Calu3 (cell line): ENCODE data around the gene STK4. TPM values are rescaled to one million over a fixed set of nuclear protein-coding genes. Genes with fewer than 3 reads are reported as not detected.

Experiments used
- BruUV-seq: library from RNA; stranded (reverse); fragments of 400-500 nt; replicated peaks from 2 replicates; lab custom pipeline; 2021; lab: Mats Ljungman, UMichigan
- CTCF ChIA-PET: fragments of 300-600 bp; sonication (Branson Sonifier 250); formaldehyde crosslinking; loops from one replicate; lab custom pipeline; 2022; ENCODE audit warnings: antibody characterized with exemption; lab: Charles Lee
- DNase-seq: peaks from one replicate; pipeline ENCODE4 v3.0.0; 2022
- H3K27ac Mint-ChIP-seq: one replicate; pipeline ENCODE4 v1.8.0; 2022; ENCODE audit warnings: mixed read lengths; ENCODE audit not compliant: unreplicated experiment
- H3K27me3 Mint-ChIP-seq: one replicate; pipeline ENCODE4 v1.8.0; 2022; ENCODE audit warnings: mixed read lengths; ENCODE audit not compliant: unreplicated experiment
- H3K36me3 Mint-ChIP-seq: one replicate; pipeline ENCODE4 v1.8.0; 2022; ENCODE audit warnings: mild to moderate bottlenecking, moderate library complexity, mixed read lengths; ENCODE audit not compliant: insufficient read depth, unreplicated experiment
- H3K4me1 Mint-ChIP-seq: one replicate; pipeline ENCODE4 v1.8.0; 2022; ENCODE audit warnings: mild to moderate bottlenecking, low read depth, mixed read lengths; ENCODE audit not compliant: unreplicated experiment
- H3K4me3 Mint-ChIP-seq: one replicate; pipeline ENCODE4 v1.8.0; 2022; ENCODE audit warnings: mild to moderate bottlenecking, low read depth, moderate library complexity, mixed read lengths; ENCODE audit not compliant: unreplicated experiment
- H3K9me3 Mint-ChIP-seq: one replicate; pipeline ENCODE4 v1.8.0; 2022; ENCODE audit warnings: low read depth, mixed read lengths; ENCODE audit not compliant: unreplicated experiment
- intact Hi-C: fragments of 100-400 bp; cut with micrococcal nuclease; formaldehyde crosslinking; loops from one replicate; pipeline ENCODE4 v1.10.0; 2022; ENCODE audit not compliant: unreplicated experiment
- total RNA-seq: library from RNA; stranded (reverse); gene quantifications from 2 replicates; pipeline ENCODE4 v1.2.3, GENCODE V29; 2022
- TF ChIP-seq, protein P1 (sequence below): fragments of 200-600 bp; IDR thresholded peaks from one replicate; pipeline ENCODE4 v1.8.0; 2022; ENCODE audit warnings: antibody characterized with exemption; ENCODE audit not compliant: unreplicated experiment

Gene STK4
- total RNA-seq, 1 experiment from 2014 or later, result 53.1 TPM

DNA sequence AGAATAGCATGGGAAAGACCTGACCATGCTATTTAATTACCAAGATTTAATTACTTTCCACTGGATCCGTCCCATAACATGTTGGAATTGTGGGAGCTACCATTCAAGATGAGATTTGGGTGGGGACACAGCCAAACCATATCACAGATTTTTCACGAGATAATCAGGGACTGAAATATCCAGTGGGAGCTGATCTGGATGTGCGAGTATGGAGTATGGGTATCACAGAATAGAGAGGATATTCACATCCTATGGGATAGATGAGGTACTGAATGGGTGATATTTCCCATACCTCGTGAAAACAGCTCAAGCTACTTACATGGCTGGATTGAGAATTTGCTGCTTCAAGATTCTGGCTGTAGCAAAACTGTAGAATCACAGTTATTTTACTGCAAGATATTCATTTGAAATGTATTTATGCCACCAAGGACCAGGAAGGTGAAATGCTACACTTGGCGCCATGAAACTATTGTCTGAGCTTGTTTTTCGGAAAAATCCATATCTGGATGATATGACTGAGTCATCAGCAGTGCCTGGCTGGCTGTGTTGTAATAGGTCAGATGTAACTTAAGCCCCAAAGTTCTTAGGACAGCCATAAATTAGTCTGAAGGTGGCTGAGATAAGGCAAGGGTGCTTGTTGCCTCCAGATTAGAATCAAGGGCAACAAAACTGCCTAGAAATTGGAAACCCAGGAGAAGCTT is 104.8 kb downstream of the STK4 start:
- peak; percentile 31 for DNase-seq
- intact Hi-C loops, result loop anchor here (2.0 kb wide), 1 partner anchor 56 kb away; no protein-coding TSS in a partner anchor
- peak overlapping the region; percentile 4 for H3K27ac Mint-ChIP-seq
- no TSS peak for BruUV-seq
- peaks cover 24% of the 10 kb centered on the region for H3K4me1 Mint-ChIP-seq
- TF ChIP-seq, protein P1, sequence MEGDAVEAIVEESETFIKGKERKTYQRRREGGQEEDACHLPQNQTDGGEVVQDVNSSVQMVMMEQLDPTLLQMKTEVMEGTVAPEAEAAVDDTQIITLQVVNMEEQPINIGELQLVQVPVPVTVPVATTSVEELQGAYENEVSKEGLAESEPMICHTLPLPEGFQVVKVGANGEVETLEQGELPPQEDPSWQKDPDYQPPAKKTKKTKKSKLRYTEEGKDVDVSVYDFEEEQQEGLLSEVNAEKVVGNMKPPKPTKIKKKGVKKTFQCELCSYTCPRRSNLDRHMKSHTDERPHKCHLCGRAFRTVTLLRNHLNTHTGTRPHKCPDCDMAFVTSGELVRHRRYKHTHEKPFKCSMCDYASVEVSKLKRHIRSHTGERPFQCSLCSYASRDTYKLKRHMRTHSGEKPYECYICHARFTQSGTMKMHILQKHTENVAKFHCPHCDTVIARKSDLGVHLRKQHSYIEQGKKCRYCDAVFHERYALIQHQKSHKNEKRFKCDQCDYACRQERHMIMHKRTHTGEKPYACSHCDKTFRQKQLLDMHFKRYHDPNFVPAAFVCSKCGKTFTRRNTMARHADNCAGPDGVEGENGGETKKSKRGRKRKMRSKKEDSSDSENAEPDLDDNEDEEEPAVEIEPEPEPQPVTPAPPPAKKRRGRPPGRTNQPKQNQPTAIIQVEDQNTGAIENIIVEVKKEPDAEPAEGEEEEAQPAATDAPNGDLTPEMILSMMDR, result no peak
- no peaks in the 10 kb centered on the region for H3K36me3 Mint-ChIP-seq
- H3K9me3 Mint-ChIP-seq, result peaks cover 6% of the 10 kb centered on the region
- H3K27me3 Mint-ChIP-seq, result no peaks in the 10 kb centered on the region
- H3K4me3 Mint-ChIP-seq, result no peak overlapping the region
- CTCF ChIA-PET, result interaction anchor here (0.6 to 2.4 kb wide), 12 partner anchors 9 to 223 kb away, joined by 3 to 9 read pairs (median 5); no protein-coding TSS in a partner anchor

DNA sequence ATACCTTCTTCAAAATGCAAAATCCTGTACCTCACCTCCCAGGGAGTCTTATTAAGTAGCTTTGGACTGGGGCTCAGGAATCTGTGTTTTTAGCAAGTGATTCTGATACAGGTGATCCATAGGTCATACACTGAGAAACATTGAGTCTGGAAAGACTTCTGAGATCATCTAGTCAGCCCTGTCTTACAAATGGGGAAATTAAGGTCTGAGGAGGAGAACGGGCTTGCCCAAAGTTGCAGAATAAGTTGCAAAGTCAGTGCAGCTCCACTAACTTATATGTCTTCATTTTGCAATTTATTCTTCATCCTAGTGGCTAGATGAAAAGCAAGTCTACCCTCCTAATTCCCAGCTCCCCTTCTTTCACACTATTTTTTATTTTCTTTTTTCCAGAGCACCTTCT is 105.8 kb downstream of the STK4 start:
- Mint-ChIP-seq H3K27me3 (no peaks in the 10 kb centered on the region), H3K27ac (no peak overlapping the region), H3K36me3 (no peaks in the 10 kb centered on the region), H3K4me1 (peaks cover 14% of the 10 kb centered on the region), H3K4me3 (no peak overlapping the region), H3K9me3 (peaks cover 6% of the 10 kb centered on the region)
- TF ChIP-seq, protein P1, result no peak
- no peak for DNase-seq
- BruUV-seq, result no TSS peak
- intact Hi-C loops, result no loop called here
- CTCF ChIA-PET, result interaction anchor here (0.6 to 2.4 kb wide), 6 partner anchors 11 to 222 kb away, joined by 3 to 9 read pairs (median 6); no protein-coding TSS in a partner anchor

GRCh38 chr20:45073221-45073620 is 106.9 kb downstream of the STK4 start:
- Mint-ChIP-seq H3K27me3 (no peaks in the 10 kb centered on the region), H3K36me3 (no peaks in the 10 kb centered on the region), H3K4me3 (no peak overlapping the region), H3K4me1 (peaks cover 8% of the 10 kb centered on the region), H3K9me3 (peaks cover 6% of the 10 kb centered on the region), H3K27ac (no peak overlapping the region)
- TF ChIP-seq, protein P1, result no peak
- intact Hi-C loops, result no loop called here
- DNase-seq, result no peak
- CTCF ChIA-PET, result no interaction called here
- BruUV-seq, result no TSS peak

DNA sequence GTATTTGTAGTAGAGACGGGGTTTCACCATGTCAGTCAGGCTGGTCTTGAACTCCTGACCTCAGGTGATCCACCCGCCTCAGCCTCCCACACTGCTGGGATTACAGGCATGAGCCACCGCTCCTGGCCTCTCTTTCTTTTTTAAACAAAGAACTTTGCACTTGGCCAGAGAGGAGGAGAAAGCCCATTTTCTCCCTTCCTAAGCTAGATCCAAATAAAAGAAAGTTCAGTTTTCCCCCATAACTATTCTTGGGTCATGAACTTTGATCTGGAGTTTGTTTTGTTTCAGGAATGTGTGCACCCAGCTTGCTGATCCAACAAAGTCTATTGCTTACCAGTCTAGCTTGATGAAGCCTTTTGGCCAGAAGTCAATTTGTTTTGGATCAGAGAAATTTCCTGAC is 111.2 kb downstream of the STK4 start:
- BruUV-seq, result no TSS peak
- H3K4me3 Mint-ChIP-seq, result no peak overlapping the region
- TF ChIP-seq, protein P1, result no peak
- intact Hi-C loops, result no loop called here
- no peak for DNase-seq
- no peak overlapping the region for H3K27ac Mint-ChIP-seq
- H3K9me3 Mint-ChIP-seq, result peaks cover 4% of the 10 kb centered on the region
- CTCF ChIA-PET, result interaction anchor here (0.7 kb wide), 1 partner anchor 278 kb away, joined by 3 read pairs; no protein-coding TSS in a partner anchor
- H3K36me3 Mint-ChIP-seq, result peaks cover 6% of the 10 kb centered on the region
- H3K27me3 Mint-ChIP-seq, result no peaks in the 10 kb centered on the region
- H3K4me1 Mint-ChIP-seq, result no peaks in the 10 kb centered on the region
